ENCODE results near the gene JUP.
"Not testable (repeated sequence)": the region's sequence is repeated elsewhere in the genome, so short reads cannot be mapped to it uniquely, and the experiment has no call there.

Gene JUP

GRCh38 chr17:41777574-41778188 is 8.8 kb downstream of the JUP start:
- no peak for DNase-seq

- no peak for DNase-seq
These were observed 9.3 kb downstream of the JUP start for GRCh38 chr17:41777157-41777573.

- DNase-seq: not testable (repeated sequence)
These were observed 10.1 kb downstream of the JUP start for GRCh38 chr17:41776262-41776900.

- DNase-seq: no peak
These were observed 10.9 kb downstream of the JUP start for GRCh38 chr17:41775394-41776226.

GRCh38 chr17:41773731-41774193 is 12.7 kb downstream of the JUP start:
- no peak for DNase-seq

- no peak for DNase-seq
These were observed 13.3 kb downstream of the JUP start for GRCh38 chr17:41773190-41773588.

GRCh38 chr17:41772586-41773189 is 13.8 kb downstream of the JUP start:
- DNase-seq: no peak

- no peak for DNase-seq
These were observed 14.3 kb downstream of the JUP start for GRCh38 chr17:41772218-41772585.

GRCh38 chr17:41771389-41772206 is 14.9 kb downstream of the JUP start:
- DNase-seq: no peak

GRCh38 chr17:41769985-41770384 is 16.5 kb downstream of the JUP start:
- DNase-seq: no peak

GRCh38 chr17:41769346-41769862 is 17.1 kb downstream of the JUP start:
- no peak for DNase-seq

- no peak for DNase-seq
These were observed 17.7 kb downstream of the JUP start for GRCh38 chr17:41768682-41769288.

- no peak for DNase-seq
These were observed 19.0 kb downstream of the JUP start for GRCh38 chr17:41767324-41768042.

- no peak for DNase-seq
These were observed 20.4 kb downstream of the JUP start for GRCh38 chr17:41766135-41766534.

- DNase-seq: no peak
These were observed 23.2 kb downstream of the JUP start for GRCh38 chr17:41763327-41763726.

GRCh38 chr17:41762841-41763240 is 23.7 kb downstream of the JUP start:
- DNase-seq: no peak

GRCh38 chr17:41762391-41762790 is 24.1 kb downstream of the JUP start:
- DNase-seq: no peak

GRCh38 chr17:41760878-41761277 is 25.6 kb downstream of the JUP start:
- no peak for DNase-seq

GRCh38 chr17:41758601-41759000 is 27.9 kb downstream of the JUP start:
- DNase-seq: no peak

- no peak for DNase-seq
These were observed 32.4 kb downstream of the JUP start for GRCh38 chr17:41754066-41754465.

GRCh38 chr17:41751288-41751687 is 35.2 kb downstream of the JUP start:
- no peak for DNase-seq

Data from stimulated activated CD4-positive, alpha-beta T cell treated with anti-CD3 and anti-CD28 coated beads, Interleukin-2, amount 100 ng/mL, for 24 hours (primary cell).